WI38 (cell line): Measurements from ENCODE around the gene ARL6IP4.

Experiments used
- H3K4me3 ChIP-seq: 2 replicates; pipeline ENCODE4 v1.5.1; 2011; ENCODE audit warnings: low read depth, mild to moderate bottlenecking, control low read depth, low read length
- CTCF ChIP-seq: IDR thresholded peaks from 2 replicates; pipeline ENCODE4 v1.5.1; 2012; ENCODE audit warnings: low read depth, mild to moderate bottlenecking, control low read depth, low read length

ARL6IP4 gene

GRCh38 chr12:123017753-123018152 is 37.3 kb downstream of the ARL6IP4 start:
- no peak overlapping the region for H3K4me3 ChIP-seq
- no peak for TF ChIP-seq CTCF

GRCh38 chr12:123019841-123020138 is 39.3 kb downstream of the ARL6IP4 start:
- no peak for TF ChIP-seq CTCF
- no peak overlapping the region for H3K4me3 ChIP-seq

- no peak overlapping the region for H3K4me3 ChIP-seq
- TF ChIP-seq CTCF, result no peak
These were observed 41.5 kb downstream of the ARL6IP4 start for GRCh38 chr12:123021688-123022604.

GRCh38 chr12:123022846-123023245 is 42.4 kb downstream of the ARL6IP4 start:
- no peak for TF ChIP-seq CTCF
- no peak overlapping the region for H3K4me3 ChIP-seq

- H3K4me3 ChIP-seq, result no peak overlapping the region
- TF ChIP-seq CTCF, result no peak
These were observed 44.4 kb downstream of the ARL6IP4 start for GRCh38 chr12:123024819-123025391.

GRCh38 chr12:123026094-123026853 is 45.8 kb downstream of the ARL6IP4 start:
- no peak for TF ChIP-seq CTCF
- H3K4me3 ChIP-seq, result no peak overlapping the region
